Measurements from ENCODE around the gene SH2D3C. TPM values are rescaled to one million over a fixed set of nuclear protein-coding genes. Genes with fewer than 3 reads are reported as not detected.

The SH2D3C gene
- total and polyA plus RNA-seq, 9 of the 15 experiments (the other 6 are each of a cell fraction or from before 2014, with no cell fraction given), result 0.03 to 1.2 (median 0.22) TPM; not detected in 1

- TF ChIP-seq MYC (IDR thresholded peaks at IDR 0.05; ENCODE audit: low read depth, low read length) (peak; percentile 85), MYC (CRISPR knock-in tag; IDR thresholded peaks at IDR 0.05; ENCODE audit: borderline replicate concordance, low read depth) (peak; percentile 70; the same call in 1 of the 2 replicates), ZNF212 (CRISPR knock-in tag; IDR thresholded peaks at IDR 0.05) (no peak), RBFOX2 (IDR thresholded peaks at IDR 0.05; ENCODE audit: low read depth, low read length) (peak; percentile 95), SNIP1 (IDR thresholded peaks at IDR 0.05; ENCODE audit: low read depth) (no peak), NR3C1 (CRISPR knock-in tag; IDR thresholded peaks at IDR 0.05) (peak; percentile 79), ZNF785 (CRISPR knock-in tag; IDR thresholded peaks at IDR 0.05) (no peak), TEAD4 (IDR thresholded peaks at IDR 0.05; ENCODE audit: low read length) (no peak), TEAD4 (CRISPR knock-in tag; IDR thresholded peaks at IDR 0.05; ENCODE audit: borderline replicate concordance) (no peak), ZNF431 (CRISPR knock-in tag; IDR thresholded peaks at IDR 0.05) (peak; percentile 73), ELF4 (CRISPR knock-in tag; IDR thresholded peaks at IDR 0.05) (peak; percentile 84; the same call in 1 of the 2 replicates), ARNT (IDR thresholded peaks at IDR 0.05) (0 out of 4 replicates have a peak, but pooled peaks of 1 of the 2 experiments have one; percentile 40), ZNF592 (IDR thresholded peaks at IDR 0.05) (peak; percentile 99), MYBL2 (IDR thresholded peaks at IDR 0.05; ENCODE audit: low read depth) (no peak), MYBL2 (CRISPR knock-in tag; IDR thresholded peaks at IDR 0.05; ENCODE audit: borderline replicate concordance) (no peak), HBP1 (CRISPR knock-in tag; IDR thresholded peaks at IDR 0.05) (peak; percentile 36; the same call in 1 of the 2 replicates), GTF2E2 (tag; IDR thresholded peaks at IDR 0.05) (peak; percentile 90), RBM17 (IDR thresholded peaks at IDR 0.05; ENCODE audit: borderline replicate concordance, low read depth, low read length) (no peak), HMGN3 (IDR thresholded peaks at IDR 0.05; ENCODE audit: borderline replicate concordance, extremely low read depth, insufficient read length, low read depth, low read length) (peak; percentile 58), ZNF324 (CRISPR knock-in tag; IDR thresholded peaks at IDR 0.05) (no peak), IRF9 (tag; IDR thresholded peaks at IDR 0.05) (0 out of 2 replicates have a peak, but pooled peaks have one; percentile 62), MED1 (CRISPR knock-in tag; IDR thresholded peaks at IDR 0.05; ENCODE audit: borderline replicate concordance) (no peak), NRF1 (conservative IDR thresholded peaks at IDR 0.05 in 1 of 2, IDR thresholded peaks at IDR 0.05 in 1 of 2) (peak in 1 of 2 experiments; percentile 32; a peak in 3 of 4 replicates)
Measured at GRCh38 chr9:127698985-127699670, 79.3 kb downstream of the SH2D3C start (continued).

Measured in K562 (cell line).